PC-3 (cell line): ENCODE data around the gene NSF. TPM values are rescaled to one million over a fixed set of nuclear protein-coding genes. Genes with fewer than 3 reads are reported as not detected.
"Not testable (repeated sequence)": the region's sequence is repeated elsewhere in the genome, so short reads cannot be mapped to it uniquely, and the experiment has no call there.

ENCODE experiments used
- ATAC-seq: fragments of 200-7000 bp; cut with Tn5 transposase; 2 replicates; pipeline ENCODE4 v1.9.1; 2020; ENCODE audit warnings: mild to moderate bottlenecking, moderate library complexity
- BruUV-seq: library from RNA; stranded (reverse); fragments of 400-500 nt; replicated peaks from 2 replicates; lab custom pipeline; 2021; lab: Mats Ljungman, UMichigan
- CTCF ChIA-PET: fragments of 300-600 bp; sonication (Branson Sonifier 250); formaldehyde crosslinking; loops from one replicate; lab custom pipeline; 2022; ENCODE audit warnings: antibody characterized with exemption; lab: Charles Lee
- POLR2A ChIA-PET: fragments of 300-600 bp; sonication (Branson Sonifier 250); formaldehyde crosslinking; loops from one replicate; lab custom pipeline; 2022; ENCODE audit warnings: antibody characterized with exemption; ENCODE audit not compliant: unreplicated experiment; lab: Charles Lee
- DNase-seq: peaks from one replicate; pipeline ENCODE4 v3.0.0-alpha.2; 2015
- H2AFZ ChIP-seq: fragments of 300-600 bp; sonication (generic); 2 replicates; pipeline ENCODE4 v1.6.0; 2016; ENCODE audit warnings: antibody characterized with exemption, low read length
- H3F3A ChIP-seq: fragments of 300-600 bp; sonication (generic); one replicate; pipeline ENCODE4 v1.6.0; 2017; ENCODE audit warnings: antibody characterized with exemption, low read length, control low read depth, mild to moderate bottlenecking; ENCODE audit not compliant: unreplicated experiment
- H3K27ac ChIP-seq: fragments of 300-600 bp; sonication (generic); 2 replicates; pipeline ENCODE4 v1.5.1; 2016; ENCODE audit warnings: mild to moderate bottlenecking, low read length
- H3K27me3 ChIP-seq: fragments of 300-600 bp; sonication (generic); 2 replicates; pipeline ENCODE4 v1.6.1; 2016; ENCODE audit warnings: low read length, mixed read lengths
- H3K36me3 ChIP-seq: fragments of 300-600 bp; sonication (generic); 2 replicates; pipeline ENCODE4 v1.6.1; 2016; ENCODE audit warnings: low read depth, mixed run types, low read length, mixed read lengths
- H3K4me1 ChIP-seq: fragments of 300-600 bp; sonication (generic); 2 replicates; pipeline ENCODE4 v1.5.1; 2016; ENCODE audit warnings: low read length; ENCODE audit not compliant: insufficient read depth
- H3K4me2 ChIP-seq: fragments of 300-600 bp; sonication (generic); 2 replicates; pipeline ENCODE4 v1.6.0; 2016; ENCODE audit warnings: low read length
- H3K4me3 ChIP-seq: fragments of 300-600 bp; sonication (generic); 2 replicates; pipeline ENCODE4 v1.5.1; 2016; ENCODE audit warnings: mild to moderate bottlenecking, low read length, mixed read lengths
- H3K79me2 ChIP-seq: fragments of 300-600 bp; sonication (generic); 2 replicates; pipeline ENCODE4 v1.6.1; 2017; ENCODE audit warnings: low read length, mixed read lengths
- H3K9ac ChIP-seq: fragments of 300-600 bp; sonication (generic); 2 replicates; pipeline ENCODE4 v1.6.0; 2016; ENCODE audit warnings: mild to moderate bottlenecking, low read length
- H3K9me2 ChIP-seq: fragments of 300-600 bp; sonication (generic); replicated peaks from 2 replicates; pipeline ENCODE4 v1.6.1; 2016; ENCODE audit warnings: mixed run types, low read length, mixed read lengths
- H3K9me3 ChIP-seq: fragments of 300-600 bp; sonication (generic); 2 replicates; pipeline ENCODE4 v1.6.1; 2016; ENCODE audit warnings: low read length, mixed read lengths
- H4K20me1 ChIP-seq: fragments of 300-600 bp; sonication (generic); 2 replicates; pipeline ENCODE4 v1.6.1; 2016; ENCODE audit warnings: low read length, mixed read lengths
- CTCF ChIP-seq: fragments of 300-600 bp; sonication (generic); conservative IDR thresholded peaks from 2 replicates; pipeline ENCODE4 v1.5.1; 2017; ENCODE audit warnings: antibody characterized with exemption, low read depth, mild to moderate bottlenecking, low read length
- EZH2 ChIP-seq: fragments of 300-600 bp; sonication (generic); IDR thresholded peaks from one replicate; pipeline ENCODE4 v1.6.1; 2017; ENCODE audit warnings: antibody characterized with exemption, mild to moderate bottlenecking, low read length; ENCODE audit not compliant: unreplicated experiment
- EZH2phosphoT487 ChIP-seq: fragments of 300-600 bp; sonication (generic); IDR thresholded peaks from 2 replicates; pipeline ENCODE4 v1.6.1; 2018; ENCODE audit warnings: mild to moderate bottlenecking, antibody characterized with exemption, low read length, borderline replicate concordance
- intact Hi-C: fragments of 100-400 bp; cut with micrococcal nuclease; formaldehyde crosslinking; loops from 2 replicates; pipeline ENCODE4 v1.9.0; 2023
- total RNA-seq: library from RNA; depleted of rRNA; stranded (reverse); fragments of >200 nt; gene quantifications from 2 replicates; pipeline ENCODE4 v1.2.3, GENCODE V29; 2014

NSF gene
- total RNA-seq, 1 experiment from 2014 or later = 52.2 TPM

GRCh38 chr17:46766493-46767491, 176.3 kb downstream of the NSF start:
- TF ChIP-seq CTCF = no peak
- no peak for TF ChIP-seq EZH2phosphoT487
- no peak for TF ChIP-seq EZH2
- Histone ChIP-seq H3F3A (peaks cover 6% of the 10 kb centered on the region), H2AFZ (no peak overlapping the region), H4K20me1 (no peaks in the 10 kb centered on the region), H3K9me3 (no peaks in the 10 kb centered on the region), H3K4me1 (peaks cover 51% of the 10 kb centered on the region), H3K27me3 (no peaks in the 10 kb centered on the region), H3K4me2 (no peak overlapping the region), H3K9ac (no peak overlapping the region), H3K79me2 (no peaks in the 10 kb centered on the region), H3K9me2 (no peaks in the 10 kb centered on the region), H3K27ac (no peak overlapping the region), H3K36me3 (no peaks in the 10 kb centered on the region), H3K4me3 (no peak overlapping the region)
- POLR2A ChIA-PET = no interaction called here
- no peak for DNase-seq
- CTCF ChIA-PET = no interaction called here
- no TSS peak for BruUV-seq
- ATAC-seq = no peak
- intact Hi-C loops = no loop called here

GRCh38 chr17:46768540-46768870, 178.0 kb downstream of the NSF start:
- Histone ChIP-seq H3F3A (peaks cover 6% of the 10 kb centered on the region), H3K36me3 (no peaks in the 10 kb centered on the region), H3K4me2 (no peak overlapping the region), H3K9me3 (no peaks in the 10 kb centered on the region), H3K79me2 (no peaks in the 10 kb centered on the region), H3K27ac (no peak overlapping the region), H3K9ac (no peak overlapping the region), H3K9me2 (no peaks in the 10 kb centered on the region), H3K4me1 (peaks cover 51% of the 10 kb centered on the region), H3K4me3 (no peak overlapping the region), H4K20me1 (no peaks in the 10 kb centered on the region), H3K27me3 (no peaks in the 10 kb centered on the region), H2AFZ (no peak overlapping the region)
- POLR2A ChIA-PET = no interaction called here
- DNase-seq = no peak
- intact Hi-C loops = no loop called here
- no peak for ATAC-seq
- no TSS peak for BruUV-seq
- CTCF ChIA-PET = no interaction called here
- TF ChIP-seq EZH2phosphoT487 (no peak), CTCF (no peak), EZH2 (no peak)

GRCh38 chr17:46768896-46769295, 178.4 kb downstream of the NSF start:
- ATAC-seq, POLR2A ChIA-PET, H3K9ac ChIP-seq, DNase-seq, H3K36me3 ChIP-seq, intact Hi-C loops, BruUV-seq, H3K79me2 ChIP-seq, H3K4me3 ChIP-seq, H3K9me3 ChIP-seq, H4K20me1 ChIP-seq, H3K9me2 ChIP-seq, H3K27me3 ChIP-seq, H3F3A ChIP-seq, CTCF ChIA-PET, H3K4me2 ChIP-seq, H2AFZ ChIP-seq, H3K27ac ChIP-seq: not testable (repeated sequence)
- peaks cover 47% of the 10 kb centered on the region for H3K4me1 ChIP-seq
